Prostate gland (tissue), 2 donors: ENCODE results near the gene PRF1. TPM values are rescaled to one million over a fixed set of nuclear protein-coding genes. Genes with fewer than 3 reads are reported as not detected.

Source experiments
- DNase-seq: peaks from one replicate; pipeline ENCODE4 v3.0.0-alpha.2; 2019; ENCODE audit warnings: low spot score
- H3K27ac ChIP-seq, 2 donors: fragments of 200-600 bp; sonication (generic); 2 replicates each; pipeline ENCODE4 v1.5.1; 2017 to 2019
- H3K27me3 ChIP-seq: fragments of 200-600 bp; sonication (generic); replicated peaks from 2 replicates; pipeline ENCODE4 v1.5.1; 2019; ENCODE audit not compliant: insufficient read depth
- H3K36me3 ChIP-seq, 2 donors: fragments of 200-600 bp; sonication (generic); 1 replicate in 1 of 2; 2 replicates in 1 of 2; pipeline versions ENCODE4 v1.5.1 to v1.8.1; 2017 to 2019
- H3K4me1 ChIP-seq: fragments of 200-600 bp; sonication (generic); replicated peaks from 2 replicates; pipeline ENCODE4 v1.5.1; 2019
- H3K4me3 ChIP-seq, 2 donors: fragments of 200-600 bp; sonication (generic); 2 replicates each; pipeline ENCODE4 v1.5.1; 2017 to 2019
- H3K9me3 ChIP-seq: fragments of 200-600 bp; sonication (generic); 2 replicates; pipeline ENCODE4 v1.5.1; 2017
- POLR2A ChIP-seq: fragments of 450-650 bp; IDR thresholded peaks from one replicate; pipeline ENCODE4 v1.6.1; 2016; ENCODE audit warnings: antibody characterized with exemption, mild to moderate bottlenecking
- POLR2AphosphoS5 ChIP-seq: sonication (generic); formaldehyde crosslinking; IDR thresholded peaks from one replicate; pipeline ENCODE4 v1.6.1; 2017; ENCODE audit warnings: antibody characterized with exemption
- WGBS: methylation state at CpG from one replicate; pipeline ENCODE4 v1.1.5; 2018; 5-methylcytosine and 5-hydroxymethylcytosine counted together
- intact Hi-C: fragments of 100-400 bp; cut with DNase I; formaldehyde crosslinking; loops from one replicate; pipeline ENCODE4 v1.14.2; 2022
- total RNA-seq, 2 donors: library from RNA; depleted of rRNA; stranded (reverse); fragments of >200 nt; gene quantifications; one replicate each; pipeline ENCODE4 v1.1.0, GENCODE V29; 2016
- TF ChIP-seq, protein P1 (sequence below), 4 experiments: fragments of 200-600 bp in 2 of 4; fragments of 450-650 bp in 2 of 4; sonication (generic) in 2 of 4; IDR thresholded peaks; 1 replicate in 3 of 4; 2 replicates in 1 of 4; pipeline ENCODE4 v1.5.1; 2016 to 2019; ENCODE audit warnings: antibody characterized with exemption in 4 of 4, mild to moderate bottlenecking in 2 of 4, moderate library complexity in 2 of 4

PRF1 gene
- total RNA-seq, 2 donors from 2014 or later, result 0.32 to 2.3 TPM

DNA sequence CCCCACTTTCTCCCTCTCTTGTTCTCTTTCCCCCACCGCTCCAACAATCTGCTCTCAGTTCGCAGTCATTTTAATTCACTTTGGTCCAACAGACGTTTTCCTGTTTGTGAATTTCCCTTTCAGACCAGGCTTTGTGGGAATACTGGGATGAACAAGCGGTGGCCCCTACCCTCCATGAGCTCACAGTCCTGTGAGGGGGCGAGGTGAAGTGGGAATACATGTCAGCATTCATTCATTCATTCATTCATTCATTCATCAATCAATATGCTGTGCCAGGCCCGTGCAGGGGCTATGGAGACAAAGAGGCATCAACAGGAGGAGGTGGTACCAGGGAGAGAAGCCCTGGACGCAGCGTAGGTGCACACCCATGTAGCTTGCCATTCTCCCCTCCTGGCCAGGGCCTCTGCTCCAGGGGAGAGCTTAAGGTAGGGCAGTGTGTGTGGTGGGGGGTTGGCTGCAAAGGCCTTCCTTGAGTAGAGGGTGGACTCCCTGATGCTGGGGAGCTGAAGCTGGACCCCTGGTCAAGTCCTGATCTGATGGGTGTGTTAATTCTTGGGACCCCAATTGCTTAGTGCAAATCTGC is 16.1 kb downstream of the PRF1 start:
- DNase-seq, result no peak
- WGBS, result 90% methylated on average over 8 of the region's 8 CpGs
- Histone ChIP-seq H3K27me3 (no peaks in the 10 kb centered on the region), H3K9me3 (no peaks in the 10 kb centered on the region), H3K4me3 (no peak overlapping the region), H3K36me3 (no peaks in the 10 kb centered on the region), H3K4me1 (no peaks in the 10 kb centered on the region), H3K27ac (no peak overlapping the region)
- TF ChIP-seq POLR2AphosphoS5, result no peak
- TF ChIP-seq, protein P1, sequence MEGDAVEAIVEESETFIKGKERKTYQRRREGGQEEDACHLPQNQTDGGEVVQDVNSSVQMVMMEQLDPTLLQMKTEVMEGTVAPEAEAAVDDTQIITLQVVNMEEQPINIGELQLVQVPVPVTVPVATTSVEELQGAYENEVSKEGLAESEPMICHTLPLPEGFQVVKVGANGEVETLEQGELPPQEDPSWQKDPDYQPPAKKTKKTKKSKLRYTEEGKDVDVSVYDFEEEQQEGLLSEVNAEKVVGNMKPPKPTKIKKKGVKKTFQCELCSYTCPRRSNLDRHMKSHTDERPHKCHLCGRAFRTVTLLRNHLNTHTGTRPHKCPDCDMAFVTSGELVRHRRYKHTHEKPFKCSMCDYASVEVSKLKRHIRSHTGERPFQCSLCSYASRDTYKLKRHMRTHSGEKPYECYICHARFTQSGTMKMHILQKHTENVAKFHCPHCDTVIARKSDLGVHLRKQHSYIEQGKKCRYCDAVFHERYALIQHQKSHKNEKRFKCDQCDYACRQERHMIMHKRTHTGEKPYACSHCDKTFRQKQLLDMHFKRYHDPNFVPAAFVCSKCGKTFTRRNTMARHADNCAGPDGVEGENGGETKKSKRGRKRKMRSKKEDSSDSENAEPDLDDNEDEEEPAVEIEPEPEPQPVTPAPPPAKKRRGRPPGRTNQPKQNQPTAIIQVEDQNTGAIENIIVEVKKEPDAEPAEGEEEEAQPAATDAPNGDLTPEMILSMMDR (IDR thresholded peaks at IDR 0.05), result no peak
- TF ChIP-seq POLR2A, result no peak
- intact Hi-C loops, result no loop called here

DNA sequence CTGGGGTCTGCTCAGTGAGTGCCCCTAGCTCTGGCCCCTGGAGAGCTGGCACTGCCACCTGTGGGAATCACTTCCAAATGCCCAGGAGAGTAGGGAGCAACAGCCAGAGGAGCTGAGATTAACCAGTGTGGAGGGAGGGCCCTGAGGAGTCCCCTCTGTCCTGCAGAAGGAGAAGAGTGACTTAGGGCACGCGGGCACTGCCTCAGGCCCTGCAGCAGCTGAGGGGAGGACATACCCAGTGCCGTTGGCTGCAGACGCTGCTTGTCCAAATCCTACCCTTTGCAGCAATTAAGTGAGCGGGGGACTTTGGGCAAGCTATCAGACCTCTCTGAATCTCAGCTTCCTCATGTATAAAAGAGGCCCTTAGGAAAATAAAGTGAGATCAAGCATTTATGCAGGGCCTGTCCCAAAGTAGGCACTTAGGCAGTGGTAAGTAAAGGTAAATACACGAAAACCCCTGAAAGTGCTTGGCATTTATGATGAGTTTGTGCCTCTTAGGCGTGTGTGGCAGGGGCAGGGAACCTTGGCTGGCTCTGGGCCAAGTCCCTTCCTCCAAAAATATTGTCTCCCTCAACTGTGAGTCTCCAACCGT is 16.9 kb downstream of the PRF1 start:
- TF ChIP-seq POLR2A (no peak), POLR2AphosphoS5 (no peak)
- TF ChIP-seq, protein P1 (IDR thresholded peaks at IDR 0.05), result no peak
- no peaks in the 10 kb centered on the region for H3K4me1 ChIP-seq
- H3K27me3 ChIP-seq, result no peaks in the 10 kb centered on the region
- no peak overlapping the region for H3K27ac ChIP-seq
- 60% methylated on average over 8 of the region's 8 CpGs for WGBS
- H3K4me3 ChIP-seq, result no peak overlapping the region
- no peaks in the 10 kb centered on the region for H3K9me3 ChIP-seq
- no peaks in the 10 kb centered on the region for H3K36me3 ChIP-seq
- no peak for DNase-seq
- intact Hi-C loops, result no loop called here

DNA sequence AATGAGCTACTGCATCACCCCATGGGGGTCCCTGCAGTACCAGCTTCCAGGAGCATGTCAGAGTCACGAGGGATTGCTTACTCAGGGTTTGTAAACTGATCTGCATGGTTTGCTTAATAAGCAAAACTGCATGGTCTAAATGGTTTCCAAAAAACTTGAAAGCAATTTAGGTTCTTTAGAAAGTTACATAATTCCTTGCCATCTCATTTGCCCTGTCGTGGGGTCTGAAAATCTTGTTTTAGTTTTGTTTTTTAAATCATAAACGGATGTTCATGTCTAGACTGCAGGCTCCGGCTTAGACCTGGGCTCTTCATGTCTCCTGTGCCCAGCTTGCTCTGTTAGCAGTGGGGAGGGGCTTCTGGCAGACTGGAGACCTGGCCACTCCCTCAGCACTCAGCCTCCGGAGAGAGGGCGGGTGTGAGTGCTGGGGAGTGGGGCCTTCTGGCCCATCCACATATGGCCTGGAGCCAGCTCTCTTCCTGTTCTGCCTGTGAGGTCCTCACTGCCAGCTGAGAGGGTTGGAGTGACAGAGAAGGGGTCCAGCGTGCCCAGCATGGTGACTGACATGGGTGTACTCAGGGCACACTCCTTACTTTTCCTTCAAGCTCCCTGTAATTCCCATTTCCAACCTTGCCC is 17.5 kb downstream of the PRF1 start:
- Histone ChIP-seq H3K4me1 (no peaks in the 10 kb centered on the region), H3K4me3 (no peak overlapping the region), H3K36me3 (no peaks in the 10 kb centered on the region), H3K9me3 (no peaks in the 10 kb centered on the region), H3K27ac (no peak overlapping the region), H3K27me3 (no peaks in the 10 kb centered on the region)
- WGBS, result 30% methylated on average over 7 of the region's 7 CpGs
- intact Hi-C loops, result no loop called here
- TF ChIP-seq, protein P1 (IDR thresholded peaks at IDR 0.05), result no peak
- TF ChIP-seq POLR2AphosphoS5, result no peak
- TF ChIP-seq POLR2A, result no peak
- no peak for DNase-seq

DNA sequence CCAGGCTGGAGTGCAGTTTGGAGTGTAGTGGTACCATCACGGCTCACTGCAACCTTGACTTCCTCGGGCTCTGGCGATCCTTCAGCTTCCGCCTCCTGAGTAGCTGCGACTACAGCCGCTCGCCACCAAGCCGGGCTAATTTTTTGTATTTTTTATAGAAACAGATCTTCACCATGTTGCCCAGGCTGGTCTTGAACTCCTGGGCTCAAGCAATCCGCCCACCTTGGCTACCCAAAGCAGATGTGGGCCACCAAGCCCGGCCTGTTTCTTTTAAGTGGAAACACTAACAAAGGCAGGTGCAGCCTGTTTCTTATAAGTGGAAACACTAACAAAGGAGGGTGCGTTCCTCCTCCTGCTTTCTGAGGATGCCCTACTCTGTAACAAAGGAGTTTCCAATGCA is 18.2 kb downstream of the PRF1 start:
- no peak overlapping the region for H3K4me3 ChIP-seq
- no peaks in the 10 kb centered on the region for H3K36me3 ChIP-seq
- 81% methylated on average over 11 of the region's 11 CpGs for WGBS
- H3K4me1 ChIP-seq, result no peaks in the 10 kb centered on the region
- DNase-seq, result no peak
- H3K9me3 ChIP-seq, result no peaks in the 10 kb centered on the region
- no peak overlapping the region for H3K27ac ChIP-seq
- no peaks in the 10 kb centered on the region for H3K27me3 ChIP-seq
- intact Hi-C loops, result no loop called here
- TF ChIP-seq POLR2A (no peak), POLR2AphosphoS5 (no peak)
- TF ChIP-seq, protein P1 (IDR thresholded peaks at IDR 0.05), result no peak

DNA sequence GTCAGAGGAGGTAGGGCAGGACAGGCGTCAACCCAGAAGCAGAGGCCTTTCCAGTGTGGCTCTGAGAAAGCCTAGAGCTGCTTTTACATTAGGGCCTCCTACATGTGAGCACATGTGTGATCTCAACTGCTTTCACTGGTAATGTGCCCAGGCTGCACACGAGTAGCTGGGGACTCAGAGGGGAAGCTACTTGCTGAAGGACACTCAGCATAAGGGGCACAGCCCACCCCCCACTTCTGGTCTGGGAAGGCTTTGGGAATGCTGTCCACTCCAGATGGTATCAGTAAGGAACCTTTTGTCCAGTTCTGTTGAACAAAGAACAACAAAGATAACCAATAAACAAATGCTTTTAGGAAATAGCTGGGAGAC is 18.9 kb downstream of the PRF1 start:
- intact Hi-C loops, result no loop called here
- WGBS, result 68% methylated on average over 2 of the region's 2 CpGs
- Histone ChIP-seq H3K4me3 (no peak overlapping the region), H3K4me1 (no peaks in the 10 kb centered on the region), H3K27me3 (no peaks in the 10 kb centered on the region), H3K36me3 (no peaks in the 10 kb centered on the region), H3K9me3 (no peaks in the 10 kb centered on the region), H3K27ac (no peak overlapping the region)
- DNase-seq, result no peak
- TF ChIP-seq, protein P1 (IDR thresholded peaks at IDR 0.05), result no peak
- TF ChIP-seq POLR2A (no peak), POLR2AphosphoS5 (no peak)
